ENCODE measurements around the gene OR10G8.

- TF ChIP-seq EZH2 (IDR thresholded peaks at IDR 0.05; ENCODE audit: borderline replicate concordance) (no peak), CTCF (IDR thresholded peaks at IDR 0.05; ENCODE audit: poor library complexity) (no peak), EZH2phosphoT487 (IDR thresholded peaks at IDR 0.05; ENCODE audit: low read depth, severe bottlenecking, unreplicated experiment) (no peak)
Observed at GRCh38 chr11:124068601-124069110, 42.1 kb downstream of the OR10G8 start.

Measured in hepatocyte (in vitro differentiated cells).